OCI-LY7 (cell line): ENCODE data around the gene SYNE3. TPM values are rescaled to one million over a fixed set of nuclear protein-coding genes. Genes with fewer than 3 reads are reported as not detected.

ENCODE experiments used
- BruUV-seq: library from RNA; stranded (reverse); fragments of 400-500 nt; replicated peaks from 2 replicates; lab custom pipeline; 2021; lab: Mats Ljungman, UMichigan
- CTCF ChIA-PET: fragments of 300-600 bp; sonication (Branson Sonifier 250); formaldehyde crosslinking; loops from one replicate; lab custom pipeline; 2022; ENCODE audit warnings: antibody characterized with exemption; ENCODE audit not compliant: unreplicated experiment; lab: Charles Lee
- POLR2A ChIA-PET: fragments of 300-600 bp; sonication (Branson Sonifier 250); formaldehyde crosslinking; loops from one replicate; lab custom pipeline; 2022; ENCODE audit warnings: antibody characterized with exemption; lab: Charles Lee
- DNase-seq: peaks from one replicate; pipeline ENCODE4 v3.0.0-alpha.2; 2015; ENCODE audit warnings: low spot score
- H2AFZ ChIP-seq: fragments of 200-600 bp; sonication (generic), shearing (Covaris generic); 2 replicates; pipeline ENCODE4 v1.6.1; 2014; ENCODE audit warnings: mild to moderate bottlenecking, antibody characterized with exemption, low read length, moderate library complexity
- H3K27ac ChIP-seq: fragments of 200-600 bp; sonication (generic); 2 replicates; pipeline ENCODE4 v1.5.1; 2014; ENCODE audit warnings: mixed run types, low read depth, mild to moderate bottlenecking, moderate library complexity, low read length, inconsistent platforms; ENCODE audit not compliant: poor library complexity, severe bottlenecking
- H3K36me3 ChIP-seq: fragments of 200-600 bp; sonication (generic); 2 replicates; pipeline ENCODE4 v1.6.1; 2014; ENCODE audit warnings: mild to moderate bottlenecking, antibody characterized with exemption, low read length, moderate library complexity, mixed read lengths; ENCODE audit not compliant: insufficient read depth
- H3K4me1 ChIP-seq: fragments of 200-600 bp; sonication (generic); 2 replicates; pipeline ENCODE4 v1.5.1; 2014; ENCODE audit warnings: mild to moderate bottlenecking, low read length; ENCODE audit not compliant: insufficient read depth, poor library complexity, severe bottlenecking
- H3K4me2 ChIP-seq: fragments of 200-600 bp; sonication (generic); 2 replicates; pipeline ENCODE4 v1.6.1; 2014; ENCODE audit warnings: mild to moderate bottlenecking, low read length
- H3K4me3 ChIP-seq: fragments of 200-600 bp; sonication (generic); 2 replicates; pipeline ENCODE4 v1.5.1; 2014; ENCODE audit warnings: mild to moderate bottlenecking, low read depth, low read length; ENCODE audit not compliant: poor library complexity, severe bottlenecking
- H3K79me2 ChIP-seq: fragments of 200-600 bp; sonication (generic); 2 replicates; pipeline ENCODE4 v1.6.1; 2016; ENCODE audit warnings: low read depth, mild to moderate bottlenecking, low read length, moderate library complexity, mixed read lengths; ENCODE audit not compliant: insufficient read depth
- H3K9me2 ChIP-seq: fragments of 200-600 bp; sonication (generic); 2 replicates; pipeline ENCODE4 v1.6.1; 2016; ENCODE audit warnings: mild to moderate bottlenecking, low read length, mixed read lengths; ENCODE audit not compliant: insufficient read depth
- H3K9me3 ChIP-seq: fragments of 200-600 bp; sonication (generic); 2 replicates; pipeline ENCODE4 v1.6.1; 2014; ENCODE audit warnings: mild to moderate bottlenecking, mixed run types, low read length, mixed read lengths
- H4K20me1 ChIP-seq: fragments of 200-600 bp; sonication (generic); 2 replicates; pipeline ENCODE4 v1.6.1; 2014; ENCODE audit warnings: mild to moderate bottlenecking, antibody characterized with exemption, low read length, moderate library complexity, mixed read lengths; ENCODE audit not compliant: insufficient read depth
- CTCF ChIP-seq: fragments of 200-600 bp; sonication (generic); conservative IDR thresholded peaks from 2 replicates; pipeline ENCODE4 v1.5.1; 2014; ENCODE audit warnings: mild to moderate bottlenecking, antibody characterized with exemption, low read length, moderate library complexity, mixed read lengths
- EZH2phosphoT487 ChIP-seq: fragments of 200-600 bp; sonication (generic); IDR thresholded peaks from 2 replicates; pipeline ENCODE4 v1.6.1; 2018; ENCODE audit warnings: low read depth, borderline replicate concordance, mild to moderate bottlenecking, mixed run types, antibody characterized with exemption, low read length, moderate library complexity, mixed read lengths
- intact Hi-C: fragments of 100-400 bp; cut with micrococcal nuclease; formaldehyde crosslinking; loops from one replicate; pipeline ENCODE4 v1.10.0; 2022; ENCODE audit not compliant: unreplicated experiment
- total RNA-seq, 2 experiments: library from RNA; depleted of rRNA in 1 of 2; stranded (reverse); fragments of >200 nt in 1 of 2; shearing (Covaris generic) in 1 of 2; gene quantifications; 2 replicates each; pipeline ENCODE4 v1.2.3, GENCODE V29; 2014 to 2022

SYNE3 gene
- total RNA-seq, 2 experiments from 2014 or later: 0.60 to 4.1 TPM

DNA sequence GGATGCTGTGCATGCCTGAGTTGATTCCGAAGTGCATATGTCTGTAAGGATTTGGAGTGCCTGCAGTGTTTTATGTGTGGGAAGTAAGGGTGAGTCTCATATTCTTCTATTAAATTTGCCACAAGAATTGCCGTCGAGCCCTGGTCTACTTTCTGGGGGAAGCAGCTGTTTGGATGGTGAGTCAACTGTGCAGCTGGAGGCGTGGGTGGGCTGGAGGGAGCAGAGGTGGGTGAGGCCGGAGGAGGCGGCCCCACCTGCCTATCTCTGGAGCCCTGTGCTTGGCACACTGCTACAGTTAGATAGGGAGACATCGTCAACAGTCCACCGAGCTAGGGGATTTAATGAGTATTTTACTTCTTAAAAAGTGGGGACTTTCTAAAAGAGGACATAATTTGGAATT, 28.1 kb upstream of the SYNE3 start:
- no peaks in the 10 kb centered on the region for H4K20me1 ChIP-seq
- no peak overlapping the region for H3K27ac ChIP-seq
- CTCF ChIA-PET: no interaction called here
- H3K79me2 ChIP-seq: peaks cover 37% of the 10 kb centered on the region
- peaks cover 28% of the 10 kb centered on the region; the same call in 1 of the 2 replicates for H3K36me3 ChIP-seq
- POLR2A ChIA-PET: no interaction called here
- TF ChIP-seq CTCF (no peak), EZH2phosphoT487 (no peak)
- H2AFZ ChIP-seq: no peak overlapping the region
- no peaks in the 10 kb centered on the region for H3K9me3 ChIP-seq
- no TSS peak for BruUV-seq
- no peak overlapping the region for H3K4me3 ChIP-seq
- no peak overlapping the region for H3K4me2 ChIP-seq
- H3K9me2 ChIP-seq: no peaks in the 10 kb centered on the region
- intact Hi-C loops: no loop called here
- no peaks in the 10 kb centered on the region for H3K4me1 ChIP-seq
- no peak for DNase-seq

DNA sequence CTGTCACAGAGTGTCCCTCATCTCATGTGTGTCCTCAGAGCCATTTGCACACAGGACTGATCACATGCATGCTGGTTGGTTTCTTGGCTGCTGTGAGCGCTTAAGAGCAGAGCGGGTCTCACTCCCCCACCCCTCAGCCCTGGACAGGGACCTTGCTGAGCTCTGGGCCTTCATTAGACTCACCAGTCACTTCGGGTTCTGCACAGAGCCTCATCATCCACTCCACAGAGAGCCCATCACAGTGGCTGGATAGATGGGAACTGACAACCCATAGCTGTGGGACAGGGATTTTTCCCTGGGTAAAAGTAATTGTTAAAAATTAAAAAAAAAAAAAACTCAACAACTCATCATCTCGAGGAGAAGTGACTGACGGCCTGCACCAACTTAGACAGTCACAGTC, 26.6 kb upstream of the SYNE3 start:
- Histone ChIP-seq H3K9me3 (no peaks in the 10 kb centered on the region), H3K36me3 (peaks cover 28% of the 10 kb centered on the region; the same call in 1 of the 2 replicates), H2AFZ (no peak overlapping the region), H3K4me1 (peaks cover 7% of the 10 kb centered on the region), H3K79me2 (peaks cover 53% of the 10 kb centered on the region), H3K27ac (no peak overlapping the region), H3K4me2 (no peak overlapping the region), H4K20me1 (no peaks in the 10 kb centered on the region), H3K4me3 (no peak overlapping the region), H3K9me2 (no peaks in the 10 kb centered on the region)
- ChIA-PET POLR2A (interaction anchor here (0.6 kb wide), 2 partner anchors 34 to 239 kb away, joined by 3 read pairs; no protein-coding TSS in a partner anchor), CTCF (no interaction called here)
- TF ChIP-seq EZH2phosphoT487 (no peak), CTCF (no peak)
- no peak for DNase-seq
- intact Hi-C loops: no loop called here
- BruUV-seq: no TSS peak
